SKM-1 treated with dmso at 0.1 percent for 144 hours (cell line): ENCODE results near the gene S100A1.
"Not testable (repeated sequence)": the region's sequence is repeated elsewhere in the genome, so short reads cannot be mapped to it uniquely, and the experiment has no call there.

Experiments used
- DNase-seq: peaks from one replicate; lab custom pipeline; 2025; ENCODE audit not compliant: unreplicated experiment; lab: John Stamatoyannopoulos, UW

S100A1 gene

DNA sequence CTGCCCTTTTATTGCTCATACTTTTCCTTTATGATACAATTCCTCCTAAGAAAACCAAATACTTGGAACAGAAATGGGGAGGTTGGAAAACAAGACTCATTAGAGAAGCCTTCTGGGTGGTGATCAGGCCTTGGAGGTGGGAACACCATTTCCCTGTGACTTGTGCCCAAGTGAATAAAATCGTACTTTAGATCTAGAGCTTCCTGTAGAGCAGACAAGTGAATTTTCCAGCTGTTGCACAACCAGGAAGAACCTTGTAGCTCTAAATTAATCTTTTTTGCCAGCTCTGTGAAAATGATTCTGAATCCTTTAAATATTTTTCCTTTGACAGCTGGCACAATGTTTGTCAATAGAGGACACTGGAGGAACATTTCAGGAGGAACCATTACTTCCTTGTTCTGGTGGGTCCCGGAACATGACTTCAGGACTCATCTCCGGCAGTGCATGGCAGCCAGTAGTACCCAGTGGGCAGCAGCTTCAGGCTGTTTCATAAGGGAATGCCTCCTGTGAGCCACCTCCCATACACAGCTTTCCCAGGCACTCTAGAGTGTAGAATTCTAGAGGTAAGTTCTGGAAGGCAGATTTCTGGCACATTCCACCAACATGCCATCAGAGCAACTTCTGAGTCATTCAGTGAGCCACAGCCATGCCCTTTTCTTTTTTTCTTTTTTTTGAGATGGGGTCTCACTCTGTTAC lies 24.7 kb downstream of the S100A1 start:
- no peak for DNase-seq

DNA sequence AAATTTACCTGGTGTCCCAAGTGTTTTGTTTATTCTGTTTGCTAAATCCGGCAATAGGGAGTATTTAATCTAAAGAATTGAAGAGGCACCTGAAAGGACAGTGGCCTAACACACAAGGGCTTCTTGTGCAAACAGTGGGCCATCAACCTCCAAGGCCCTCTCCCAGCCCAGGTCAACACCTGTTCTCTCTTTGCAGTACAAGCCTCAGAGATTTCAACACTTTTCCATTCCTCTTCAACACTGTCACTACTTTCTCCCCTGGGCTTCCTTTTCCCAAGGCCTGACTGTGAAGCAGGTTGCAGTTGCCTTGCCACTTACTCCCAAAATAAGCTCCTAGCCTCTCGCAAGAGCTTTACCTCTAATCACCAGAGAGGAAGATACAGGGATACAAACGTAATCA lies 27.1 kb downstream of the S100A1 start:
- no peak for DNase-seq

GRCh38 chr1:153658400-153659174 lies 30.4 kb downstream of the S100A1 start, which contains the start of gene SNAPIN:
SNAPIN (plus strand) TSS chr1:153658703; CDS start chr1:153658744, 41 bp downstream.
- DNase-seq: peak; percentile 96

GRCh38 chr1:153659175-153659534 lies 30.9 kb downstream of the S100A1 start:
- no peak for DNase-seq

DNA sequence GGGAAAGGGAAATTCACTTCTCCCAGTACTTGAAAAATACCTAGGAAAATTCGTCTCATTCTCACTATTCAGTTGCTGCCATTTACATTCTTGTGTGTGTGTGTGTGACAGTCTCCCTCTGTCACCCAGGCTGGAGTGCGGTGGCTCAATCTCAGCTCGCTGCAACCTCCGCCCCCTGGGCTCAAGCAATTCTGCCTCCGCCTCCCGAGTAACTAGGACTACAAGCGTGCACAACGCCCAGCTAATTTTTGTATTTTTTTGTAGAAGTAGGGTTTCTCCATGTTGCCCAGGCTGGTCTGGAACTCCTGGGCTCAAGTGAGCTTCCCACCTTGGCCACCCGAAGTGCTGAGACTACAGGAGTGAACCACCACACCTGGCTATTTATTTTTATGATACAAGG lies 31.4 kb downstream of the S100A1 start:
- DNase-seq: no peak

GRCh38 chr1:153661111-153661708 lies 33.0 kb downstream of the S100A1 start:
- no peak for DNase-seq

- no peak for DNase-seq
These were observed 34.0 kb downstream of the S100A1 start for GRCh38 chr1:153662269-153662668.

DNA sequence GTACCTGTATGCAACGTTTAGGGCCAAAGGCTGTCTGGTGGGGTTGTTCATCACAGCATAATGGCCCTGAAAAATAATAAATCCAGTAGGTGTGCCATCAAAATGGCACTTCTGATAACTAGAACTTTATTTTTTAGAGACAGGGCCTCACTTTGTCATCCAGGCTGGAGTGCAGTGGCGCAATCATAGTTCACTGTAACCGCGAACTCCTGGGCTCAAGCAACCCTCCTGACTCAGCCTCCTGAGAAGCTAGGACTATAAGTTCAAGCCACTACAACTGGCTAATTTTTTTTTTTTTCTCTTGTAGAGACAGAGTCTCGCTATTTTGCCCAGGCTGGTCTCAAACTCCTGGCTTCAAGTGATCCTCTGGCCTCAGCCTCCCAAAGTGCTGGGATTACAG lies 35.0 kb downstream of the S100A1 start:
- peak; percentile 18 for DNase-seq

DNA sequence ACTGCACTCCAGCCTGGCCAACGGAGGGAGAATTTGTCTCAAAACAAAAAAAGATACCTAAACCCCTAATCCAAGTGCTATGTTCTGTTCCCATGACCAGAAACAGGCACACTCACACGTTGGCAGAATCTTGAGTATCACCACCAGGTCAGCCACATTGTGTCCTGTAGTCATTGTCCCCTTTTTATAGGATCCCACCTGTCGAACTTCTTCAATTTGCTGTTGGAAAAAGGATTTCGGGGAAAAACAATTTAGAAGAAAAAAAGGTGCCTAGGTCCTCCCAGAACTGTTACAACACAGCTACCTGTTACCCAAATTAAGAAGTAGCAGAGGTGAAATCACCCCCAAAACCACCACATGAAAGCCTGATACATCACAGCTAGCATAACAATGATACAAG lies 39.2 kb downstream of the S100A1 start:
- DNase-seq: no peak

GRCh38 chr1:153668672-153669071 lies 40.4 kb downstream of the S100A1 start:
- DNase-seq: not testable (repeated sequence)

DNA sequence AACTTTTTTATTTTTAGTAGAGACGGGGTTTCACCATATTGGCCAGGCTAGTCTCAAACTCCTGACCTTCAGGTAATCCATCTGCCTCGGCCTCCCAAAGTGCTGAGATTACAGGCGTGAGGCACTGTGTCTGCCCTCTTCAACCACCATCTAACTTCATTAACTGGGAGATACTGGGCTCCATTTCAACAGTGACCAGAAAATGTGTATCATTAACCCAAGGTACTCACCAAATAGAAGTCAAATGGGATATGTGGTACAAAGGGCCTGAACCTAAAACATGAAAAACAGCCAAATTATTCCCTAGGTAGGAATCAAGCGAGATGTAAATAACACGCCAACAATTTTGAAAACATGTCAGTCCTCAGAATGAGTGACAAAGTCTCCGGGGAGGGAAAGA lies 41.4 kb downstream of the S100A1 start:
- DNase-seq: no peak

- no peak for DNase-seq
These were observed 42.1 kb downstream of the S100A1 start for GRCh38 chr1:153670257-153670858.

GRCh38 chr1:153670859-153671627 lies 42.8 kb downstream of the S100A1 start, which contains the start of gene ILF2:
ILF2 (minus strand) TSS chr1:153670993; CDS start chr1:153670922, 71 bp downstream.
- peak; percentile 100 for DNase-seq

GRCh38 chr1:153671628-153672353 lies 43.6 kb downstream of the S100A1 start:
- DNase-seq: peak; percentile 63

- DNase-seq: no peak
These were observed 45.3 kb downstream of the S100A1 start for GRCh38 chr1:153673511-153673910.

- peak; percentile 69 for DNase-seq
These were observed 49.7 kb downstream of the S100A1 start for GRCh38 chr1:153677718-153678518.

DNA sequence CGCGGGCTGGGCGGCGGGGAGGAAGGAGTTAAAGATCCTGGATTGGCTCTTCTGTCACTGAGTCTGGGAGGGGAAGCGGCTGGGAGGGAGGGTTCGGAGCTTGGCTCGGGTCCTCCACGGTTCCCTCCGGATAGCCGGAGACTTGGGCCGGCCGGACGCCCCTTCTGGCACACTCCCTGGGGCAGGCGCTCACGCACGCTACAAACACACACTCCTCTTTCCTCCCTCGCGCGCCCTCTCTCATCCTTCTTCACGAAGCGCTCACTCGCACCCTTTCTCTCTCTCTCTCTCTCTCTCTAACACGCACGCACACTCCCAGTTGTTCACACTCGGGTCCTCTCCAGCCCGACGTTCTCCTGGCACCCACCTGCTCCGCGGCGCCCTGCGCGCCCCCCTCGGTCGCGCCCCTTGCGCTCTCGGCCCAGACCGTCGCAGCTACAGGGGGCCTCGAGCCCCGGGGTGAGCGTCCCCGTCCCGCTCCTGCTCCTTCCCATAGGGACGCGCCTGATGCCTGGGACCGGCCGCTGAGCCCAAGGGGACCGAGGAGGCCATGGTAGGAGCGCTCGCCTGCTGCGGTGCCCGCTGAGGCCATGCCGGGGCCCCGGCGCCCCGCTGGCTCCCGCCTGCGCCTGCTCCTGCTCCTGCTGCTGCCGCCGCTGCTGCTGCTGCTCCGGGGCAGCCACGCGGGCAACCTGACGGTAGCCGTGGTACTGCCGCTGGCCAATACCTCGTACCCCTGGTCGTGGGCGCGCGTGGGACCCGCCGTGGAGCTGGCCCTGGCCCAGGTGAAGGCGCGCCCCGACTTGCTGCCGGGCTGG lies 50.5 kb downstream of the S100A1 start, which contains the start of gene NPR1:
Gene NPR1, plus strand, starts transcription at position 170 of the 818 bp plus-strand sequence. Its CDS starts 421 bp downstream, at position 591.
- no peak for DNase-seq
